GM21737 (cell line): ENCODE data around the gene ABCG2.

Source experiments
- ATAC-seq: cut with Tn5 transposase; IDR thresholded peaks from one replicate; pipeline ENCODE4 v1.9.1; 2021; ENCODE audit warnings: mild to moderate bottlenecking, moderate library complexity; ENCODE audit not compliant: unreplicated experiment

ABCG2 gene

DNA sequence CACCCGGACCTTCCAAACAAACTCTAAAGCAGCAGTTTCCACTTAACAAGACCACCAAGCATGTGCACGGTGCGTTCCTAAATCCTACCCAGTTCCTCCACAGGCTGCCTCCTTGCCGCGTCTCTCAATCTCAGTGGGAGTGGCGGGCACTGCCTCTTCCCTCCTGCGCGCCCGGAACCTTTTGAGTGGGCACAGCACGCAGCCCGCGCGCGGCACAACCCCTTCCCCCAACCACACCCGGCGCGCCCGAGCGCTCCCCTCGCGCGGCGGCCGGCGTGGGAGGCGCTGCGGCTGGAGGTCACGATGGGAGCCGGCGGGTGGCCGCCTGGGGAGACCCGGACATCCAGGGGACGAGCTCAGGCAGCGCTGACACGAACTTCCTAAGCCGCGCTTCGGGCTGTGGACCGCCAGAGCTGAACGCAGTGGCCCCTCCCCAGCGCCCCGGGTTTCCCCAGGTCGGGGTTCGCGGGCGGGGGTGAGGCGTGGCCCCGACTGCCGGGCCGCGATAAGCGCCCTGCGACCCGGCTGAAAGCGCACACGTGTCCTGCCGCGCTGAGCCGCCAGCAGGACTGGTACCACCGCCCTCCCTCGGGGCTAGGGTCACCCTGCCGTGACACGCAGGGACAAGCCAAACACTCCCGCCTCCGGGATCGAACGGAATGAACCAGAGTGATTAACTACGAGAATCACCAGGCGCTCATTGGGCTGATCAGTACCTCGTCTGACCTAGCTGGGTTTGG lies at the start of gene ABCG2:
Gene ABCG2 (minus strand): TSS at position 151 of the 740 bp plus-strand sequence. CDS start 18,644 bp downstream, outside the sequence.
- no peak for ATAC-seq

DNA sequence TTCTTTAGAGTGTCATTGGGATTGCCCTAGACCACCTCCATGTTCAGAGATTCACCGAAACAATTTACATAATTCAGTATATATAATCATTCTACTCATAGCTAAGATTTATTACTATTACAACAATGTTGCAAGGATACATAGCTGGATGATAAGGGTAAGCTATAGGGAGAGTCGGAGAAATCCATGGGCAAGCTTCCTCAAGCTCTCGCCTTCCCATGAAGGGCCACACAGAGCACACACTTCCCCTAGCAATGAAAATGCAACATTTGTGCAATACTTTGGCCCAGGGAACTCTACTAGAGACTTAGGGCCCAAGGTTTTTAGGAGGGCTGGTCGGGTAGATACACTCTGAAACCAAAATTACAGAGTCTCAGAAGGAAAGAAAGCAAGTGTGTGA lies 49.7 kb upstream of the ABCG2 start:
- ATAC-seq = no peak

DNA sequence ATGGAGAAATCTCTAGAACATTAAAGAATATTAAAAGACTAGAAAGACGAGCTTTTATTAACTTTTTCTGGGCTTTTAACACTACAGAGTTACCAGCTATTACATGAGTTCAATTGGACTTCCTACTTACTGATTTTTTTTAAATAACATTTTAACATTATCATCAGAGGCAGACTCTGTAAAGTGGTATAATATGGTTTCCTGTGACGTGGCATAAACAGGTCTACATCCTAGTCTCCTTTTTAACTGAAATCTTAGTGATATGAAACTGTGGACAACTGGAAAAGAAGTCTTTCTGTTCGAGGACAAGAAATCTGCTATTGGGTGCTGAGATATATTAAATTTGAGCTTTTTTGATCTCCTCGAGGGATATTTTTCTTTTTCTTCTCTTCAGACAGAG lies 48.7 kb upstream of the ABCG2 start:
- ATAC-seq = no peak

DNA sequence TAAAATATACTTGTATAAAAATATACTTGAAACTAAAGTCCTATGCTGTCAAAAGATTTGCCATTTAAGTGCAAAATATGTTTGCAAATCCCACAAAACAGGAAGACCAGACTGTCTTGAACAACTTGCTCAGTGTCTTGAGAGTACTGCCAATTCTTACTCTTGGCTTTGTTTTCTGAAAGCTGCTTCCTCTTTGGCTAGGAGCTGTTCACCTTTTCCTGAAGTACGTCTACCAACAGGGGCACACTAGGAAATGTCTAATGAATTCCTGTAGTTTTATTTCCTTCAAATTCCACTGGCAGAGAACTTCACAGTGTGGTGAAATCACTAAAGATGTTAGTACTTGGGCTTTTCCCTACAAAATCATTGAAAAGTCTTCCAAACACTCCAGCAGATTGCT lies 46.4 kb upstream of the ABCG2 start:
- no peak for ATAC-seq

DNA sequence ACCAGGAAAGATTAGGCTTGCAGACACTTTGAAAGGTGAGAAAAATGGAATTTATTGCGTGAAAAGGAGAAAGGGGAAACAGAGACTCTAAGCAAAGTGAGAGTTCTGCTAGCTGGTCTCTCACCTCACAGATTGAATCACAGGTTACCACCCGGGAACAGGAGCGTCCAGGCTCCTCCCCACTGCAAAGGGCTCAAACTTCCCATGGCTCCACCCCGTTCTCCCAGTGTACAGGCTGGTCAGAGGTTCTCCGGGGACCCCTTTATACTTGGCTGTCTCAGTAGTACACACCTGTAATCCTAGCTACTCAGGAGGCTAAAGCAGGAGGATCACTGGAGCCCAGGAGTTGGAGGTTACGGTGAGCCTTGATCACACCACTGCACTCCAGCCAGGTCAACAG lies 44.0 kb upstream of the ABCG2 start:
- ATAC-seq = no peak

DNA sequence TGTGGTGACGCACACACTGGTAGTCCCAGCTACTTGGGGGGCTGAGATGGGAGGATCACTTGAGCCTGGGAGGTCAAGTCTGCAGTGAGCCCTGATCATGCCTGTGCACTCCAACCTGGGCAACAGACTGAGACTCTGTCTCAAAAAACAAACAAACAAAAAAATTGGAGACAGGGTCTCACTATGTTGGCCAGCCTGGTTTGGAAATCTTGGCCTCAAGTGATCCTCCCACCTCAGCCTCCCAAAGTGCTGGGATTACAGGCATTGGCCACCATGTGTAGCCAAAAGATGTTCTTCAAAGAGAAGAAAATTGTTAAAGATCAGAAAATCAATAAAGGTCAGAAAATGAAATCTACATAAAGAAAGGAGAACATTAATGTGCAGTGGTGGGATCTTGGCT lies 41.7 kb upstream of the ABCG2 start:
- ATAC-seq = no peak

DNA sequence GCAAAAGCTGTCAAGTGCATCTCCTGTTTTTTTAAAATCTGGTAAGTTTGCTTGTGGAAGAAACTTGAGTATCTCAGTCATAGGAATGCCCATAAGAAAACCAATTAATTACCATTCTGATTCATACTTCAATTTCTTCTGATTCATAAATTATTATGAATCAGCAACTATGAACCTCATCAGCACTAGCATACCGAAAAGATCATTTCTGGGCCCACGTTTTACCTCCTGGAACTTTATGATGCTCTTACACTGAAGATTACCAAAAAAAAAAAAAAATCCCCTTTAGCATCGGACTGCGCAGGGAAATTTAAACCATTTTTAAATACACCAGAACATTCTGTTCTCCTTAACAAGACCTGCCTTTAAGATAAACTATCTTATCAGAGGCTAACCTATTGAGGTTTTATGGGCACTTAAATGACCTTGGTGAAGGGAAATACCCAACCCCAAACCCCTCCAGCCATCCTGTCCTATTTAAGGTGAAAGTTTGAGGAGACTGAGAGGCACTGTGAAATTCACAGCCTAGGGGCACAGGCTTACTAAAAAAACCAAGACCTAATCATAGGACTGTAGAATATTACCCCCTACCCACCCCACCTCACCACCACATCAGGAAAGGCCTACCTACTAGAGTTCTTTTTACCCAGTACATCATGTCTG lies 38.2 kb upstream of the ABCG2 start:
- no peak for ATAC-seq

DNA sequence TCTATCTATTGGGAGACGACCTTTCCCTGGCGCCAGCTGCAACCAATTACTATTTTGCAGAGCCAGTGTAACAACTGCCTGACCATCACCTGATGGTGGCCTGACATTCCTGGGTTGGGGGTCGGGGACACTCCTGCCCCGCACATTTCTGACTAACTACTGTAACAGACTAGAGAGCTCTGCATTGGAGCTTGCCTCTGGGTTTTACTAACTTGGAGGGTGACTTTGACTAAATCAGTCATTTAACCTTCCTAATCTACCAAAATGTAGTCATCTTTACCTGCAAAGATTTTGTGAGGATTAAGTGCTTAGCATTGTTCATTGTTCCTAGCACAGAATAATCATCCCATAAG lies 37.5 kb upstream of the ABCG2 start:
- no peak for ATAC-seq

DNA sequence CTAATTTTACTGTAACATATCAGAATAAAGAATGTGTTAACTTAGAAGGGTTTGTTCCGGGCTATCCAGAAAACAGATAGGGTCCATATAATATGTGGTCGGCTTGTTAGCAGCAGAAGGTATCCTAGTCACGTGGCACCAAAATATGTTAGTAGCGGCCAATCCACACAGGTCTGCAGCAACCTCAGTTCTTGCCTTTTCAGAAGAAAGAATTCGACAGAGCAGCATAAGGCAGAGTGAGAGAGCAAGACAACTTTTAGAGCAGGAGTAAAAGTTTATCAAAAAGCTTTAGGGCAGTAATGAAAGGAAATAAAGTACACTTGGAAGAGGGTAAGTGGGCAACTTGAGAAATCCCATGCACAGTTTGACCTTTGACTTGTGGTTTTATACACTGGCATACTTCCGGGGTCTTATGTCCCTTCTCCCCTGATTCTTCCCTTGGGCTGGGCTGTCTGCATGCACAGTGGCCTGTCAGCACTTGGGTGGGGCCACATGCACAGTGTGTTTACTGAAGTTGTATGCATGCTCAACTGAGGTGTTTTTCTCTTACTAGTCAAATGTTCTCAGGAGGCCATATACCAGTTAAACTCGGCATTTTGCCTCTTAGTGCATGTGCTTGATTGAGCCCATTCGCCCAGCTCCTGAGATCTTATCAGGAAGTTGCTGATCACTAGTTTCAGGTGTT lies 37.0 kb upstream of the ABCG2 start:
- no peak for ATAC-seq

DNA sequence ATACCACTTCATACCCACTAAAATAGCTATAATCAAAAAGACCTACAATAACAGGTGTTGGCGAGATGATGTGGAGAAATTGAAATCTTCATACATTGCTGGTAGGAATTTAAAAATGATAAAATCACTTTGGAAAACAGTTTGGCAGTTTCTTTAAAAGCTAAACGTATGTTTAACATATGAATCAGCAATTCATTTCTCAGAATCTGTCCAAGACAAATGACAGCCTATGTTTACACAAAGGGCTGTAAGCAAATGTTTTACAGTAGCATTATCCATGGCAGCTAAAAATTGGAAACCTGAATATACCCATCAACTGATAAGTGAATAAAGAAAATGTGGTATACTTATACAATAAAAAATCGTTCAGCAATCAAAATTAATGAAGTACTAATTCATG lies 33.0 kb upstream of the ABCG2 start:
- no peak for ATAC-seq

DNA sequence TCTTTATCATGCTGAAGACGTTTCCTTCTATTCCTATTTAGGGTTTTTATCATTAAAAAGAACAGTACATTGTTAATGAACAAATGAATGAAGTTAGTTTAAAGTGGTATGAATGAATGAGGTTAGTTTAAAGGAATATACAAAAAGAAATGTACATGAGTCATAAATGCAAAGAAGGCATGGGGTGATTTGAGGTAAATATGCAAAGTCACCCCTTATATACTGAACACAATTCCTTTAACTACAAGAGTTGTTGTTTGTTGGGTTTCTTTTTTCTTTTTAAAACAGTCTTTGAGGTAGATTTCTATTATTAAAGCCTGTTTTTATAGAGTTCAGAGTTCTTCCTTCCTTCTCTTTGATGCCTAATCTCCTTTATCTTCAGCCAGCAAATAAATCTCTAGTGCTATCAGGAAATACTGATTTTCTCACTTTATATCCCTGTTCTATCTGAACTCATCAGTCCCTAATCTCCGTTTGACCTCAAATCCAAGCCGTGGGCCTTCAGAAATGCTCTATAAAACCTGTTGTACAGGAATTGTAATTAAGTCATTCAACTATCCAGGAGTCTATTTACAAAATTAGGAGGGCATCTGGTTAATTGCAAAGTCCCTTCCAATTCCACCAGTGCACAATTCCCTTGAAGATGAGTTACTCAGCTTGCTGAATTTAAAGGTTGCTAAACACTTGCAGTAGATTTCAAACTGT lies 31.6 kb upstream of the ABCG2 start:
- ATAC-seq = no peak

DNA sequence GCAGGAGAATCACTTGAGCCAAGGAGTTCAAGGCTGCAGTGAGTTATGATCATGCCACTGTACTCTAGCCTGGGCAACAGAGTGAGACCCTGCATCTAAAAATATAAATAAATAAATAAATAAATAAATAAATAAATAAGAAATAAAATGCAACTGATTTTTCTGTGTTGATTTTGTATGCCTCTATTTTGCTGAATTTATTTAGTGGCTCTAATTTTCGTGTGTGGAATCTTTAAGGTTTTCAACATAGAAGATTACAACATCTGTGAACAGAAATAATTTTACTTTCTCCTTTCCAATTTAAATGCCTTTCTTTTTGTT lies 30.9 kb upstream of the ABCG2 start:
- ATAC-seq = no peak

DNA sequence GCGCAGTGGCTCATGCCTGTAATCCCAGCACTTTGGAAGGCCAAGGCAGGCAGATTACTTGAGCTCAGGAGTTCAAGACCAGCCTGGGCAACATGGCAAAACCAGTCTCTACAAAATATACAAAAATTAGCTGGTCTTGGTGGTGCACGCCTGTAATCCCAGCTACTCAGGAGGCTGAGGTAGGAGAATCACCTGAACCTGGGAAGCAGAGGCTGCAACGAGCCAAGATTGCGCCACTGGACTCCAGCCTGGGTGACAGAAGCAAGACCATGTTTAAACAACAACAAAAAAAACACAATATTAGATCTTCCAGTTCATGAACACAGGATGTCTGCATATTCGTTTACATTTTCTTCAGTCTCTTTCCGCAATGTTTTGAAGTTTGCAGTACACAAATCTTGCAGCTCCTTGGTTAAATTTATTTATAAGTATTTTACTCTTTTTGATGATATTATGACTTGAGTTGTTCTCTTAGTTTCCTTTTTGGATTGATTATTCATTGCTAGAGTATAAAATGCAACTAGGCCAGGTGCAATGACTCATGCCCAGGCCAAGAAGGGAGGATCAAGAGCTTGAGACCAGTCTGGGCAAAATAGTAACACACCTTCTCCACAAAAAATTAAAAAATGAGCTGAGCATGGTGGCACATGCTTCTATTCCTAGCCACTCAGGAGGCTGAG lies 30.4 kb upstream of the ABCG2 start:
- ATAC-seq = no peak

DNA sequence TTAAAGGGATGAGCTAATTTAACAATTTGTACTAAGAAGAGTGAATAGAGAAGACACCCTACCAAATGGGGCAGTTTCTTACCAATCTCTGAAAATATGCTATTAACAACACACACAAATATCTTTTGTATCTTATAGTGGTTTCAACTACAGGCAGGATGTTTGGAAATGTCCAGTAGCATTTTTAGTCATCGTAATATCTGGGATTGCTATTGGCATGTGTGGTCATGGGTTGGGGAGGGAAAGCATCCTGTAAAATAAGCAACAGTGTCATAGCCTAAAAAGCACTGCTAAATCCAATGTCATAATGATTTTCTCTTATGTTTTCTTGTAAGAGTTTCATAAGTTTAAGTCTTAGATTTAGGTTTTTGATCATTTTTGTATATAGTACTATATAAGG lies 29.3 kb upstream of the ABCG2 start:
- no peak for ATAC-seq

DNA sequence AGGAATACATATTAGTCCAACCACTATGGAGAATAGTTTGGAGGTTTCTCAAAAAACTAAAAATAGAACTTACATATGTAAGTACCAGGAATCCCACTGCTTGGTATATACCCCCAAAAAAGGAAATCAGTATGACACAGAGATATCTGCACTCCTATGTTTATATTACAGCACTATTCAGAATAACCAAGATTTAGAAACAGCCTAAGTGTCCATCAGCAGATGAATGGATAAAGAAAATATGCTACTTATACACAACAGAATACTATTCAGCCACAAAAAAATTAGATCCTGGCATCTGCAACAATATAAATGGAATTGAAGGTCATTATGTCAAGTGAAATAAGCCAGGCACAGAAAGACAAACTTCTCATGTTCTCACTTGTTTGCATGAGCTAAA lies 27.5 kb upstream of the ABCG2 start:
- no peak for ATAC-seq

DNA sequence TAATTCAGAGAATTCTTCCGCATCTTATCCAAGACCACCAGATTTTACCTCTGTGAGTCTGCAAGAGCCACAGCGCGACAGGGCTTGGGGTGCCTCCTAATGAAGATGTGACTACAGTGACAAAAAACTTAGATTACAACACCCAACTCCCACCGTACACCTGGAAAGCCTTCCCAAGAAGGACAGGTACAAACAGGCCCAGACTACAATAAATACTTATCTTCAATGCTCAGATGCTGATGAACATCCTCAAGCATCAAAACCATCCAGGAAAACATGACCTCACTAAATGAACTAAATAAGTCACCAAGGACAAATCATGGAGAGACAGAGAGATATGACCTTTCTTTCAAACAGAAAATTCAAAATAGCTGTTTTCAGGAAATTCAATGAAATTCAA lies 20.8 kb upstream of the ABCG2 start:
- ATAC-seq = no peak

DNA sequence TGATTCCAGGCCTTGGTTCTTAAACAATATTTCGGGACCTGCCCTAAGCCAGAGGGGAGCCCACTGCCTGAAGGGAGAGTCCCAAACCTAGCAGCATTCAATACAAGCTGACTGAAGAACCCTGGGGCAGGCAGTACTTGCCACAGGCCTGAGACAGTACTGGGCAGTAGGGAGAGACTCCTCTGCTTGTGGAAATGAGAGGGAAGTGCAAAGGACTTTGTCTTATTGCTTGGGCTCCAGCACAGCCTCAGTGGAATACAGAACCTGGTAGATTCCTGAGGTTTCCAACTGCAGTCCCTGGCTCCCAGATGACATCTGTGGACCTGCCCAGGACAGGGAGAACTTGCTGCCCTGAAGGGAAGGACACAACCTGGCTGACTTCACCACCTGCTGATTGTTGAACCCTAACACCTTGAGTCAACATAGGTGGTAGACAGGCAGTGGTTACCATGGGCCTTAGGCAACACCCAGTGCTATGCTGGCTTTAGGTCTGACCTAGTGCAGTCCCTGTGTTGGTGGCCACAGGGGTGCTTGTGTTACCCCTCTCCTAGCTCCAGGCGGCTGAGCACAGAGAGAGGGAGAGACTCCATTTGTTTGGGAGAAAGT lies 20.3 kb upstream of the ABCG2 start:
- no peak for ATAC-seq

DNA sequence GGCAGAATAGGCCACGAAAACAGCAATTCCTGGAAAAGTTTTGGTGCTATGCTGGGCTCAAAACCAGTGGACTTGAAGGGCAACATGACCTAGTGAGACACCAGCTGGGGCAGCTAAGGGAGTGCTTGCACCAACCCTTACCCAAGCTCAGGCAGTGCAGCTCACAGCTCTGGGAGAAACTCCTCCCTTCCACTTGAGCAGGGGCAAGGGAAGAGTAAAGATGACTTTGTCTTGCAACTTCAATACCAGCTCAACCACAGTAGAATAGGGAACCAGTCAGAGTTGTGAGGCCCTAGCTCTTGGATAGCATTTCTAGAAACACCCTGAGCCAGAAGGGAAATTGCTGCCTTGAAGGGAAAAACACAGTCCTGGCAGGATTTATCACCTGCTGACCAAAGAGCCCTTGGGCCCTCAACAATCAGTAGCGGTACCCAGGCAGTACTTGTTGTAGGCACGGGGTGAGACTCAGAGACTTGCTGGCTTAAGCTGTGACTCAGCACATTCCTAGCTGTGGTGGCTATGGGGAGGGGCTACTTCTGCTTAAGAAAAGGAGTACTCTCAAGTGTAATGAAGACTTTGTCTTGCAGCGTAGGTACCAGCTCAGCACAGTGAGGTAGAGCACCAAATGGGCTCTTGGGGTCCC lies 19.7 kb upstream of the ABCG2 start:
- ATAC-seq = no peak

DNA sequence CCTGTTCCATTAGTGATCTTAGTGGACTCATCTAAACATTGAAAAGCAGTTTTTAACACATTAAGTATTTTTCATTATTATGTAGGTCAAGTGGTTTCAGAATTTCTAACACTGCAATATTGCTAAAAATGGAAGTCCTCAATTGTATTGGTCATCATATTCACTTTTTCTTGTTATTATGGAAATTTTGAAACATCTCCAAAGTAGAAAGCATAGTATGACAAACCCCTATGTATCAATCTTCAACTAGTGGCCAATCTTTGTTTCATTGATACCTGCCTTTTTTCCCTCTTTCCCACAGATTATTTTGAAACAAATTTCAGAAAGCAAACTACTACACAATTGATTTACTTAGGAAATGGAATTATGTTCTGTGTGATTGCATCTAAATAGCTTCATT lies 14.5 kb upstream of the ABCG2 start:
- no peak for ATAC-seq

DNA sequence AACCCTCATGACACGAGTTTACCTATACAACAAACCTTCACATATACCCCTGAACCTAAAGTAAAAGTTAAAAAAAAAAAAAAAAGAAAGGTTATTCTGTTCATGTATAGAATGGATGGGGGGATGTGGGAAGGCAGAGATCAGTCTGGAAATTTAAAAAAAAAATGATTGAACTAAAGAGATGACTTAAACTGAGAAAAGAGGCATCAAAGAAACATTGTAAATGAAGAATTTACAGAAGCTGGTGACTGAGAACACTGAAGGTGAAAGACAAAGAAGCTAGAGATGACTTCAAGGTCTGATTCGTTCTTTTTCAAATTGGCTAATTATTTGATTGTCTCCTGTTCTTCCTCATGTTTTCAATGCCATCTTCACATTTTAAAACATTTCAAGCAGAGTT lies 12.8 kb upstream of the ABCG2 start:
- ATAC-seq = no peak
